ENCODE results near the gene UROS. TPM values are rescaled to one million over a fixed set of nuclear protein-coding genes. Genes with fewer than 3 reads are reported as not detected.

UROS gene
- total and polyA plus RNA-seq, 7 donors: 26.1 to 46.7 (median 35.4) TPM

- Histone ChIP-seq H3K9me3 (no peaks in the 10 kb centered on the region), H3K36me3 (peaks cover 0 to 59% (median 28%) of the 10 kb centered on the region in 4 donors), H3K27me3 (no peaks in the 10 kb centered on the region), H3K27ac (peak overlapping the region in 1 of 4 donors; percentile 14), H3K4me1 (peaks cover 0 to 16% (median 4%) of the 10 kb centered on the region in 4 donors), H3K4me3 (no peak overlapping the region)
- TF ChIP-seq POLR2AphosphoS5 (IDR thresholded peaks at IDR 0.05) (no peak), POLR2A (IDR thresholded peaks at IDR 0.05) (no peak), EP300 (IDR thresholded peaks at IDR 0.05) (no peak)
- TF ChIP-seq, protein P1, sequence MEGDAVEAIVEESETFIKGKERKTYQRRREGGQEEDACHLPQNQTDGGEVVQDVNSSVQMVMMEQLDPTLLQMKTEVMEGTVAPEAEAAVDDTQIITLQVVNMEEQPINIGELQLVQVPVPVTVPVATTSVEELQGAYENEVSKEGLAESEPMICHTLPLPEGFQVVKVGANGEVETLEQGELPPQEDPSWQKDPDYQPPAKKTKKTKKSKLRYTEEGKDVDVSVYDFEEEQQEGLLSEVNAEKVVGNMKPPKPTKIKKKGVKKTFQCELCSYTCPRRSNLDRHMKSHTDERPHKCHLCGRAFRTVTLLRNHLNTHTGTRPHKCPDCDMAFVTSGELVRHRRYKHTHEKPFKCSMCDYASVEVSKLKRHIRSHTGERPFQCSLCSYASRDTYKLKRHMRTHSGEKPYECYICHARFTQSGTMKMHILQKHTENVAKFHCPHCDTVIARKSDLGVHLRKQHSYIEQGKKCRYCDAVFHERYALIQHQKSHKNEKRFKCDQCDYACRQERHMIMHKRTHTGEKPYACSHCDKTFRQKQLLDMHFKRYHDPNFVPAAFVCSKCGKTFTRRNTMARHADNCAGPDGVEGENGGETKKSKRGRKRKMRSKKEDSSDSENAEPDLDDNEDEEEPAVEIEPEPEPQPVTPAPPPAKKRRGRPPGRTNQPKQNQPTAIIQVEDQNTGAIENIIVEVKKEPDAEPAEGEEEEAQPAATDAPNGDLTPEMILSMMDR (IDR thresholded peaks at IDR 0.05): no peak
- no peak for DNase-seq
- intact Hi-C loops (cut with DNase I): no loop called here
- WGBS, 2 donors: 95 to 97% methylated on average over 24 of the region's 24 CpGs
Measured at GRCh38 chr10:125762692-125763648, 60.1 kb downstream of the UROS start.

DNA sequence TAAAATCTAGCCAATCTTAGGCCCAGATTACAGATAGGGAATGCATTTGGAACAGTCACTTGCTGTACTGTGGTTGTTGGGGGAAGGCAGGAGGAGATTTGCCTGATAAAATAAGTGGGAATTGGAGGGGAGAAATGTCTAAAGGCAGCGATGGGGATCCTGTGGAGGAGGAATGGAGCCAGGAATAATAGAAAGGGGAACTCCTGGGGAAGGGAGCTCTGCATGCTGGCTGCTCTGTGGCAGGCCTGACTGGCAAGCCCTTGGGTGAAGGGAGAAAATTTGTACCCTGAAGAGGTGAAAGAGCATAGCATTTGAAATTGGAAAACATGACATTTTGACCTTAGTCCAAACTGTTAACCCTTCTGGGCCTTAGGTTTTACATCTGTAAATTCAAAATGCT is 61.1 kb downstream of the UROS start:
- intact Hi-C loops (cut with DNase I): no loop called here
- H3K27ac ChIP-seq: no peak overlapping the region
- DNase-seq: no peak
- no peaks in the 10 kb centered on the region for H3K9me3 ChIP-seq
- peaks cover 0 to 15% (median 2%) of the 10 kb centered on the region in 4 donors for H3K4me1 ChIP-seq
- H3K27me3 ChIP-seq: no peaks in the 10 kb centered on the region
- H3K4me3 ChIP-seq: no peak overlapping the region
- TF ChIP-seq POLR2A (IDR thresholded peaks at IDR 0.05) (no peak), POLR2AphosphoS5 (IDR thresholded peaks at IDR 0.05) (no peak), EP300 (IDR thresholded peaks at IDR 0.05) (no peak)
- TF ChIP-seq, protein P1 (IDR thresholded peaks at IDR 0.05): no peak
- H3K36me3 ChIP-seq: peaks cover 0 to 62% (median 30%) of the 10 kb centered on the region in 4 donors
- 70 to 94% methylated on average over 1 of the region's 1 CpG for WGBS, 2 donors

DNA sequence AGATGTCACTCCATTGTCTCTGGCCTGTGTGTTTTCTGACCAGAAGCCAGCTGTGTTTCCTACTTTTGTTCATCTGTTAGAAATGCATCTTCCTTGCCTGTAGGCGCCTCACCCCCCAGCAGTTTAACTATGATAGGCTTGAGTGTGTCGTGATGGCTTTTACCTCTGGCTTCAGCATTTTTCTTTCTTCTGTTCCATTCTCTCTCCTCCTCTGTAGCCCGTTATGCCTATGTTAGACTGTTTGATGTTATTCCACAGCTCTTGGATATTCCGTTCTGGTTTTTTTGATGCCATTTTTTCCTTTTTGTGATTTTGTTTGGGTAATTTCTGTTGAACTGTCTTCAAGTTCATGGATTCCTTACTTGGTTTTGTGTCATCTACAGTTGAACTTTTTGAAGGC is 65.3 kb downstream of the UROS start:
- H3K4me1 ChIP-seq: peaks cover 0 to 11% (median 0%) of the 10 kb centered on the region in 4 donors
- 94 to 99% methylated on average over 4 of the region's 4 CpGs for WGBS, 2 donors
- peaks cover 0 to 66% (median 27%) of the 10 kb centered on the region in 4 donors for H3K36me3 ChIP-seq
- no peak for TF ChIP-seq EP300 (IDR thresholded peaks at IDR 0.05)
- TF ChIP-seq POLR2AphosphoS5 (IDR thresholded peaks at IDR 0.05): no peak
- TF ChIP-seq, protein P1 (IDR thresholded peaks at IDR 0.05): no peak
- TF ChIP-seq POLR2A (IDR thresholded peaks at IDR 0.05): no peak
- no peak for DNase-seq
- no peaks in the 10 kb centered on the region for H3K9me3 ChIP-seq
- H3K27ac ChIP-seq: no peak overlapping the region
- H3K4me3 ChIP-seq: no peak overlapping the region
- H3K27me3 ChIP-seq: no peaks in the 10 kb centered on the region
- intact Hi-C loops (cut with DNase I): no loop called here

- TF ChIP-seq EP300 (IDR thresholded peaks at IDR 0.05): no peak
- no peak for TF ChIP-seq POLR2A (IDR thresholded peaks at IDR 0.05)
- TF ChIP-seq, protein P1 (IDR thresholded peaks at IDR 0.05): no peak
- no peak for TF ChIP-seq POLR2AphosphoS5 (IDR thresholded peaks at IDR 0.05)
- Histone ChIP-seq H3K27ac (no peak overlapping the region), H3K27me3 (no peaks in the 10 kb centered on the region), H3K4me3 (no peak overlapping the region), H3K36me3 (peaks cover 0 to 66% (median 31%) of the 10 kb centered on the region in 4 donors), H3K9me3 (no peaks in the 10 kb centered on the region), H3K4me1 (peaks cover 0 to 11% (median 0%) of the 10 kb centered on the region in 4 donors)
- DNase-seq: no peak
- intact Hi-C loops (cut with DNase I): no loop called here
- WGBS, 2 donors: 96 to 97% methylated on average over 5 of the region's 5 CpGs
Measured at GRCh38 chr10:125756853-125757487, 66.1 kb downstream of the UROS start.
